MM.1S (cell line): ENCODE results near the gene BARX2.

Experiments used
- CTCF ChIP-seq: fragments of 300-600 bp; sonication (generic); IDR thresholded peaks from 2 replicates; pipeline ENCODE4 v1.5.1; 2016; ENCODE audit warnings: antibody characterized with exemption, low read length, mixed read lengths
- EZH2phosphoT487 ChIP-seq: fragments of 300-600 bp; sonication (generic); IDR thresholded peaks from 2 replicates; pipeline ENCODE4 v1.6.1; 2018; ENCODE audit warnings: antibody characterized with exemption, low read length

- no peak for TF ChIP-seq CTCF
- no peak for TF ChIP-seq EZH2phosphoT487
Measured at GRCh38 chr11:129460714-129461113, 85.1 kb downstream of the BARX2 start.
